Fibroblast of pulmonary artery (primary cell): ENCODE results near the gene ARHGEF19.
A peak's percentile ranks its signal among the peaks of the same experiment; 100 is the strongest.

Experiments
- DNase-seq: peaks from one replicate; pipeline ENCODE4 v3.0.0-alpha.2; 2010; ENCODE audit warnings: low read depth
- H3K4me3 ChIP-seq: replicated peaks from 2 replicates; pipeline ENCODE4 v1.5.1; 2011; ENCODE audit warnings: low read depth, mild to moderate bottlenecking, control low read depth, low read length, moderate library complexity
- TF ChIP-seq, protein P1 (sequence below): IDR thresholded peaks from 2 replicates; pipeline ENCODE4 v1.5.1; 2011; ENCODE audit warnings: mild to moderate bottlenecking, control low read depth, low read length, inconsistent platforms; ENCODE audit errors: missing control alignments

ARHGEF19 gene

DNA sequence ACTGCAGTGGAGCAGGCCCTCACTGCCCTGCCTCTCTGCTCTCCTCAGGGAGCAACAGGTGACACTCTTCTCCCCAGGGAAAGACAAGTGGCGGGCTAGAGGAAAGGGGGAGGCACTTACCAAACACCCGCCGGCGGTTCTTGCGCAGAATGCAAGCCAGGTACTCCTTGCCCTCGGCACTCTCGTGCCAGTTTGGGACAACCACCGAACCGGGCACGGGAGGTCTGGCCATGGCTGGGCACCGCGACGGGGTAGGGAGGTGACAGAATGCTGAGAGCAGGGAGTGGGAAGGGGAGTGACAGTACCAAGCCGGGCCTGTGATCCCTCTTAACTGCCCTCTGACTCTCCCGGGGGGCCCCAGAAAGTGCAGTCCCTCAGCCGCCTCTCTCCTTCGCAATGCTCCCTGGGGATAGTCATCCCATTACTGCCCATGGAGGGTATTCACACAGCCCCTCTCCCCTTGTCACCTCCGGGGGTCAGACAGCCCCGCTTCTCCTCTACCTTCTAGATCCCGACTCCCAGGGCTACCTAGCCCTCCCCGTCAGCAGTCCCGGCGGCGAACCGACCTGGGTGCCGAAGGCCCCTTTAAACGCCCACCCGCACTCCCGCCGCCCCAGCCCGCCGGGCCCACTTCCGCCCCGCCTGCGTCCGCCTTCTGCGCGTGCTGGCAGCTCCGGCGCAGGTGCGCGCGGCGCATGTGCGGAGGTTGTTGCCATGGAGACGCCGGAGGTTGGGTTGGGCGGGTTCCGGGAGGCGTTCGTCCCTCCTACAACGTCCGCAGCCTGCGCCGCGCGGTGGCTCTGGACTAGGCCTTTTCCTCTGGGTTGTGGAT, 24.3 kb upstream of the ARHGEF19 start, which contains the start of gene CPLANE2:
Gene CPLANE2, minus strand, starts transcription at position 673 of the 832 bp plus-strand sequence. Its CDS starts 441 bp downstream, at position 232.
- DNase-seq = peak; percentile 92
- TF ChIP-seq, protein P1, sequence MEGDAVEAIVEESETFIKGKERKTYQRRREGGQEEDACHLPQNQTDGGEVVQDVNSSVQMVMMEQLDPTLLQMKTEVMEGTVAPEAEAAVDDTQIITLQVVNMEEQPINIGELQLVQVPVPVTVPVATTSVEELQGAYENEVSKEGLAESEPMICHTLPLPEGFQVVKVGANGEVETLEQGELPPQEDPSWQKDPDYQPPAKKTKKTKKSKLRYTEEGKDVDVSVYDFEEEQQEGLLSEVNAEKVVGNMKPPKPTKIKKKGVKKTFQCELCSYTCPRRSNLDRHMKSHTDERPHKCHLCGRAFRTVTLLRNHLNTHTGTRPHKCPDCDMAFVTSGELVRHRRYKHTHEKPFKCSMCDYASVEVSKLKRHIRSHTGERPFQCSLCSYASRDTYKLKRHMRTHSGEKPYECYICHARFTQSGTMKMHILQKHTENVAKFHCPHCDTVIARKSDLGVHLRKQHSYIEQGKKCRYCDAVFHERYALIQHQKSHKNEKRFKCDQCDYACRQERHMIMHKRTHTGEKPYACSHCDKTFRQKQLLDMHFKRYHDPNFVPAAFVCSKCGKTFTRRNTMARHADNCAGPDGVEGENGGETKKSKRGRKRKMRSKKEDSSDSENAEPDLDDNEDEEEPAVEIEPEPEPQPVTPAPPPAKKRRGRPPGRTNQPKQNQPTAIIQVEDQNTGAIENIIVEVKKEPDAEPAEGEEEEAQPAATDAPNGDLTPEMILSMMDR = no peak
- peak within 1 kb of the TSS; percentile 73 for H3K4me3 ChIP-seq

GRCh38 chr1:16235944-16236510, 23.6 kb upstream of the ARHGEF19 start:
- no peak for DNase-seq
- TF ChIP-seq, protein P1 = peak; percentile 13
- peak overlapping the region; percentile 73 for H3K4me3 ChIP-seq

DNA sequence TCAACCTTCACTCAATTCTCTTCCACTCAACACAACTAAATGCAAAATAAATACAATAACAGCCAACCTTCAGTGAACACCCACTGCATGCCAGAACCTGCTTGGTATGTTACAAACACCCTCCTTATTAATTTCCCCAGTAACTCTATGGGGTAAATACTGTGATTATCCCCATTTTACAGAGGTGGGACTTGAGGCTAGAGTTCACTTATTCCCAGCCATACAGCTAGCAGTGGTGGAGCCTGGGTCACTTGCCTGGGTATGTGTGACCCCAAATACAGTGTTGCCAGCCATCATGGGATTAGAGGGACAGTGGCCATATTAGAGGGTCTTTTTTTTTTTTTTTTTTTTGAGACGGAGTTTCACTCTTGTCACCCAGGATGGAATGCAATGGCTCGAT, 22.9 kb upstream of the ARHGEF19 start:
- TF ChIP-seq, protein P1 = no peak
- H3K4me3 ChIP-seq = no peak overlapping the region
- no peak for DNase-seq

DNA sequence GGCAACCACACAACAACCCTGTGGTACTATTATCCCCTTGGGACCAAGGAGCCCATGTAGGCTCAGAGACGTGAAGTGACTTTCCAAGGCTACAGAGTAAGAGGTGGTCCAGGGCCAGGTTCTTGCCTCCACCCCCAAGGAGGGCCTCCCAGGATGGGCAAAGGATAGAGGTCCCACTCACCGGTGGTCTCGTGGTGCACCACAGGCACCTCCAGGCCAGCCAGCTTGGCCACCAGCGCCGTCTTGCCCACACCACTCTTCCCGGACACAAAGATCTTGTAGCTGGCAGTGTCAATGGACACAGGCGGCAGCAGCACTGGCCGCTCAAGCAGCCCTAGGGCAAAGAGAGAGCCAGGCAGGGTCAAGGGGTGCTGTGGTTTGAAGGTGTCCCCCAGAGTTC, 21.0 kb upstream of the ARHGEF19 start:
- H3K4me3 ChIP-seq = no peak overlapping the region
- TF ChIP-seq, protein P1 = no peak
- DNase-seq = no peak

GRCh38 chr1:16232316-16232710, 19.9 kb upstream of the ARHGEF19 start:
- TF ChIP-seq, protein P1 = no peak
- no peak overlapping the region for H3K4me3 ChIP-seq
- DNase-seq = no peak

DNA sequence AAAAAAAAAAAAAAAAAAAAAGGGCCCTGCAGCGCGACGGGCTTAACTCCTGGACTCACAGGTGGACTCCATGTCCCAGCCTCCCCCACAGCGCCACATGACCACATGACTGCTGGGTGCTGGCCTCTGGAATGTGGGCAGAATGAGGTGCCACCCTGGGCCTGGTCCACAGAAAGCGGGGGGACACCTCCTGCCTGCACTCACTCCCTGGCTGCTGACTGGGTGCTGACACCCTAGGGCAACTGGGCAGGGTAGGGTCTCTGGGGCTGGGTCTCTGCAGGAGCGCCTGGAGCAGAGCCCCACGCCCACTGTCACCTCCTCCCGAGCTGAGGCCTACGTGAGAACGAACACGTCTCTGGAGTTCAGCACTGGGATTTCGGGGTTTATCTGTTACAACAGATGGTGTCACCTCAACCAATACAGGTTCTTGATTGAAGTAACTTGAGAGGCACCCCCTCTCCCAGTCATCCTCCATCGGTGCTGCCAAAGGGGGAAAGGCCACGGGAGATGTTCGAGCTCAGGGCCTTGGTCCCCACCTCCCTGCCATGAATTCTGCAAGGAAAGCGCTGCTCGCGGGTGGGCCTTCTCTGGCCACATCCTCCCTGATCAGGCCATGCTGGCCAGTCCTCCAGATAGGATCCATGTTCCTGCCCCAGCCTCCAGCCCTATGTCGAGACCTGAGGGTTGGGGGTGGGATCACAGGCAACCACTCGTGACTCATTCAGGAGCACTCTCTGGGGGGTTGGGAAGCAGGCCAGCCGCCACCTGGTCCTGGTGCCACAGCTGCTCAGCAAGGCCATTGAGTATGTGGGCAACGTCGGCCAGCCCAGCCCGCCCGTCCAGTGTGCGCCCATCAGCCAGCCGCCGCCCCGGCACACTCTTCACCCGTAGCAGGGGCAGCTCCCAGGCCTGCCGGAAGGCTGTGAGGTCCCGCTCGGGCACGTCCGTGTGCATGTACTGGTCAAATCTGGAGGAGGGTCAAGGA, 19.2 kb upstream of the ARHGEF19 start:
- TF ChIP-seq, protein P1 = no peak
- no peak overlapping the region for H3K4me3 ChIP-seq
- no peak for DNase-seq
